NCI-H1105 (cell line): ENCODE data around the gene PABPN1.
A peak's percentile ranks its signal among the peaks of the same experiment; 100 is the strongest.

ENCODE experiments used
- DNase-seq: peaks from one replicate; lab custom pipeline; 2025; lab: John Stamatoyannopoulos, UW

Gene PABPN1

DNA sequence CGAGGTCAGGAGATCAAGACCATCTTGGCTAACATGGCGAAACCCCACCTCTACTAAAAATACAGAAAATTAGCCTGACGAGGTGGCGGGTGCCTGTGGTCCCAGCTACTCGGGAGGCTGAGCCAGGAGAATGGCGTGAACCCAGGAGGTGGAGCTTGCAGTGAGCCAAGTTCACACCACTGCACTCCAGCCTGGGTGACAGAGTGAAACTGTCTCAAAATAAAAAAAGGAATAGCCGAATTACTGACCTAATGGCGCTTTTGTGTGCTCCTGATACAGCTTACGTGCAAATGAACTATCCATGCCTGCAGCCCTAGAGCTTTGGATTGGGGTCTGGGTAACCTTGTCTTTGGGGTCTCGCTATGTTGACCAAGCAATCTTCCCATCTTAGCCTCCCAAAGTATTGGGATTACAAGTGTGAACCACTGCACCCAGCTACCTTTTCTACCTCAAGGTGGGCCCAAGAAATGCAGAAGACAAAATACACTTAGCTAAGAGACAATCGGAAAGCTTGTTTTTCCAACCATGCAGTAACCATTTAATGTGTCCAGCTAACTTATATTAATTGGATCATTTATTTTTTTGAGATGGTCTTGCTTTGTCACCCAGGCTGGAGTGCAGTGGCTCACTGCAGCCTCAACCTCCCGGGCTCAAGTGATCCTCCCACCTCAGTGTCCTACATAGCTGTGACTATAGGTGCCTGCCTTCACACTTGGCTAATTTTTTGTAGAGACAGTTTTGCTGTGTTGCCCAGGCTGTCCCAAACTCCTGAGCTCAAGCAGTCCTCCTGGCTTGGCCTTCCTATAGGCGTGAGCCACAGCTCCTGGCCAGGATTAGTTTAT lies 5.5 kb downstream of the PABPN1 start:
- DNase-seq, result no peak

DNA sequence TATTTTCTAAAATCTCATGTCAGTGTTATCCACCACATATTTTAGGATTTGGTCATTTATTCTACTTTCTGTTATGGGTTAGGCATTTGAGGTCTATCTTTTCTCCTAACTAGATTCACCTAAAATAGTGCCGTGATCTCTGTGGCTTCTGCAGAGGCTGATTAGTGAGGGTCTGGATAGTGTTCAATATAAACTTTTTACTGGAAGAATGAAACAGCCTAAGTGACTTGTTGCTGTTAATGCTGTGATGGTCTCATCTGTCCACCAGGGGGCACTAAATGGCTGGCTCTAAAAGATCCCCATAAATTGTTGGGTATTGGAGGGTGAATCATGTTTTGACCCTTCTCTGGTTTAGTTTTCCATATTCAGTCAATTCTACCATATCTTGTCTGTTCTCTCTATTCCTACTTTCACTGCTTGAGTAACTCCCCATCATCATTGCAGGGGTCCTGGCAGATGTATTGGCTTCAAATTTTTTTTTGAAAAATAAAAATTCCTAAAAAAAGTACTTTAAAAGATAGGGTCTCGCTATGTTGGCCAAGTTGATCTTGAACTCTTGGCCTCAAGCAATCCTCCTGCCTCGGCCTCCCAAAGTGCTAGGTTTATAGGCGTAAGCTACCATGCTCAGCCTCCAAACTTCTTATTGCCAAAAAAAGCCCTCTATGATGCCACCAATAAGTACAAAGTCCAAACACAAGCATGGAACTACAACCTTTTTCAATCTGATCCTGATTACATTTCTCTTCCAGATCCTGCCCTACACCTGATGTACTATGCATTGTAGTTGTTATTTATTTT lies 6.9 kb downstream of the PABPN1 start:
- DNase-seq, result peak; percentile 72

DNA sequence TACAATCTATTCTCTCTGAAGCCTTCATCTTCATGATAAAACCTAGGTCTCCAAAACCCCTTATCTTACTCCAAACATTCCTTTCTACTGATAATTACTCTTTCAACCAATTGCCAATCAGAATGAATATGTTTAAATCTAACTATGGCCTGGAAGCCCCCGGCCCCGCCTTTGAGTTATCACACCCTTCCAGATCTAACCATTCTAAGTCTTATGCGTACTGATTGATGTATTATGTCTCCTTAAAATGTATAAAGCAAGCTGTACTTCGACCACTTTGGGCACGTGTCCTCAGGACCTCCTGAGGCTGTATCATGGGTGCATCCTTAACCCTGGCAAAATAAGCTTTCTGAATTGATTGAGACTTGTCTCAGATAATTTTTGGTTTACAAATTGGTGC lies 14.4 kb downstream of the PABPN1 start:
- DNase-seq, result no peak

DNA sequence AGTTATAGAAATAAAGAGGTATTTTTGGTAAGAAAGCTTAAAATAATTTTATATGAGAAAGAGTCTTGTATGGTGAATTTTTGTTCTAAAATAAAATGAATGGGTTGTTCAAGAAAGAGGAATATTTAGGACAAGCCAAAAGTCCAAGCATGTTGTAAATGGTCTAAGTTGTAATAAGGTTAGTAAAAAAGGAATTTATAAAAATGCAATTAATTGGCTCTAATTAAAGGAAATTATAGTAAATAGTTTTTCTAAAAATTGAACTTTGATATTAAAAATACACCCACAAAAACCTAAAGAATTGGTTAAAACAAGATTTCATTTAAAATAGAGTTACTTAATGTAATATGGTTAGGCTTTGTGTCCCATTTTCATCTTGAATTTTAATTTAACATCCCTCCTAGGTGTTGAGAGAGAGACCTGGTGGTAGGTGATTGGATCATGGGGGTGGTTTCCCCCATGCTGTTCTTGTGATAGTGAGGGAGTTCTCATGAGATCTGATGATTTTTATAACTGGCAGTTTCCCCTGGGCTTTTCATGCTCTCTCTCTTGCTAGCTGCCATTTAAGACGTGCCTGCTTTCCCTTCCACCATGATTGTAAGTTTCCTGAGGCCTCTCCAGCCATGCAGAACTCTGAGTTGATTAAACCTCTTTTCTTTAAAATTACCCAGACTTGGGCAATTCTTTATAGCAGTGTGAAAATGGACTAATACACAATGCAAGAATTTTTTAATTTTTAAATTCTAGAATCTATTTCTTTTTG lies 18.4 kb downstream of the PABPN1 start:
- no peak for DNase-seq

DNA sequence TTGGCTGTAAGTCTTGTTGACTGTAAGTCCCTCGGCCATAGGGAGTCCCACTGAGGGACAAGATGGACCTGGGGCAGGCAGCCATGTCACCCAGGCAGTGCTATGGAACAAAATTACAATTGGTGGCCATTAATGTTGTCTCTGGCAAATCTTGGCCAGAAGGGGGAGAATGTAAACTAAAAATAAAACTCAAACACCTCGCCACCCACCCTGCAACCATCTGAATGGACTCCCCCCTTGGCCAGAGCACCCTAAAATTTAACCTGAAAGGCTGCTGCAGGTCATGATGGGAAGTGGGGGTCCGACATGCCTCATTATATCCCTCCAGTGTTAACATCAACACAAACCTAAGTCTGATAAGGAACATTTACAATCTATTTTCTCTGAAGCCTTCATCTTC lies 23.2 kb downstream of the PABPN1 start:
- DNase-seq, result no peak

DNA sequence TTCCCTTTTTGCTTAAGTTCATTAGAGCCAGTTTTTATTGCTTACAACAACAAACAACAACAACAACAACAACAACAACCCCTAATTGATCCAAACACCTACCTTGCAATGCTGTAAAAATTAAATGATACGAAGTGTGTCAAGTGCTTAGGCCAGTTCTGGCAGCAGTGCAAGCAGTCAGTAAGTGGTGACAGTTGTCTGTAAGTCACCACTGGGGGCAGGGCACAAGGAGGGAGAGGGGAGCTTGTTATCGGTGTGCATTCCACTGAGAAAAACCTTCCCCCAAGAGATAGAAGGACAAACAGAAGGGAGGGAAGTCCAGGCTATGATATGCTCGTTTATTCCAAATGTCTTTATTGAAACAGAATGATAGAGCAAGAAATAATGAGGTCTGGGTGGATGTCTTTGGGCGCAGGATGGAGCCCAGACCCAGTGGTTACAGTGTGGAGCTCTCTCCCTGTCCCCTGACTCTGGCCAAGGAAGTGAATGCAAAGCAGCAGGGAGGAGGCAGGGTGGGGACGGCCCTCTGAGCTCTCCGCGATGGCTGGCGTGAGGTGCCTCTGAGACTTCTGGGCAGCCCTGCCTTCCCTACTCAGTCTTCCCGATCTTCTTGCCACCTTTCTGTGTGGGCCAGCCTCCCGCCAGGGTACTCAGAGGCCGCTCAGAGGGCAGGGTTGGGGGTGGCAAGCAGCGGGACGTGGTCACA lies 24.9 kb downstream of the PABPN1 start:
- no peak for DNase-seq

DNA sequence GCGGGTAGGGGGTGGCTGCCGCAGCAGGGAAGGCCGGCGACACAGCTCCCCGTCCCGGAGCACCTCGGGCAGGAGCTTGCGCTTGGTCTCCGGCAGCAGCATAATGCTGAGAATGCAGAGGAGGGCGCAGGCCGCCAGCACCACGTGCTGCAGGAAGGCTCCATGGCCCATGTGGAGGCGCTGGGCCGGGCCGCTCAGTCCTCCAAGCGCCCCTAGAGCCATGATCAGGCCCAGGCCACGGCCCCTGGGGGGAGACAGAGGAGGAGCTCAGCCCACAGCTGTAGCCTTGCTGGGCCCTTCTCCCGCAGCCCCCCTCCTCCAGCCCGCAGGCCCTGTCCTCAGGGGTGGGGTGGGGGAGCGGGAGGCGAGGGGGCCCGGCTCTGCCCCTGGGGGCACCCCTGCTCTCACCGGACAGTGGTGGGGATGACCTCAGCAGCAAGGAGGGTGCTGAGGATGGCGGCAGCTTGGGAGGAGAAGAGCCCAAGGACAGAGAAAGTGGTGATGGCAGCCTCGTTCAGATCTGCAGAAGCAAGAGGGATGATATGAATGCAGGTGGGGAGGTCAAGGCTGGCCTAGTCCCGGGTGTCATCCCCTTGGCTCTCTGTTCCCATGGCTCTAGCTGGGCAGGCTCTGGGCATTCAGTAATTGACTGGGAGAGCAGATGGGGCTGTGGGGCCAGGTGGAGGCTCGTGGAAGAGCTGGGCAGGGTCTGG lies 25.6 kb downstream of the PABPN1 start:
- no peak for DNase-seq

DNA sequence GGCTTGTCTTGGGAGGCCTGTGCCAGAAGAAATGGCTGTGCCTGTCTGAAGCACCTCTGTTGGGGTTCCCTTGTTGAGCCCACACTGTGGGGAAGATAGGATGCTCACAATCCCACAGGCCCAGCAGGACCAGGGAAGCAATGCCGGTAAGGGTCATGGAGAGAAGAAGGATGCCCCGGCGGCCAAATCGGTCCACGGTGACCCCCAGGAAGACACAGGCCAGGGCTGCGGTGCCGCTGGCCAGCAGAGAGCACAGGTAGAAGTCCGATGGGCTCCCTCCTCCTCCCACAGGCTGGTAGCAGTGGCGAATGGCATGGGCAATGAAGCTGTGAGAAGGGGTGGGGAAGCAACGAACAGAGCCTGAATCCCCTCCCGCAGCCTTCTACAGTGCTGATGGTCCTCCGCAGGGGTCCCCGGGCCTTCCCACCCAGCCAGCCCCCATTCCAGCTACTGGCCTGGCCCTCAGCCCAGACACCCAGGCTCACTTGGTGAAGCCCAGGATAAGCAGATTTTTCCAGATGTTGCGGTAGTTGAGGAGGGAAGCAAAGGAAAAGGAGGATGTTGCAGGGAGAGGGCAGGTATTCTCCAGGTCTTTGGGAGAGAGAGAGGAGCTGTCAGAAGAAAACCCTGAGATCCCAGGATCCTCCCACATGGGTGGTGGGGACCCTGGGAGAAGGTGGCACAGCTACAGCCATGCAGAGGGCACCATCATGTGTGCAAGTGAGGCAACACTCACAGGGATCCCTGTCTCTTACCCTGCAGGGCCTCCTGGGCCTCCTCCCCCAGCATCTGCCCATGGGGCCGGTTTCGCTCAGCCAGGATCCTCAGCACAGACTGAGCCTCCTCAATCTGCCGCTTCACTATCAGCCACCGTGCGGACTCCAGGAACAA lies 26.4 kb downstream of the PABPN1 start:
- no peak for DNase-seq

DNA sequence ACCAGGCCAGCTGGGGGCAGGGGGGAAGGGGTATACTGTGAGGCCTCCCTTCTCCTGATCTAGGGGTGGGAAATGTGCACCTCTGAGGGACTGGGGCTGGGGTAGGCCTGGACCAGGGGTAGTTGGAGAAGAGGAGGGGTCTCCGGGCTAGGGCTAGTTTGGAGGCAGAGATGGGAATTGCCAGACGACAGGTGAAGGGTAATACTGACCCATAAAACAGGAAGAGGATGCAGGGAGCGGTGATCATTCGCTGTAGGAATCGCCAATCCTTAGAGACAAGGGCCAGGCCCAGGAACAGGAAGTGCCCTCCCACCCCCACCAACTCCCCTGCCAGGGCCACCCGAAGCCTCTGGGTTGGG lies 27.0 kb downstream of the PABPN1 start:
- no peak for DNase-seq

DNA sequence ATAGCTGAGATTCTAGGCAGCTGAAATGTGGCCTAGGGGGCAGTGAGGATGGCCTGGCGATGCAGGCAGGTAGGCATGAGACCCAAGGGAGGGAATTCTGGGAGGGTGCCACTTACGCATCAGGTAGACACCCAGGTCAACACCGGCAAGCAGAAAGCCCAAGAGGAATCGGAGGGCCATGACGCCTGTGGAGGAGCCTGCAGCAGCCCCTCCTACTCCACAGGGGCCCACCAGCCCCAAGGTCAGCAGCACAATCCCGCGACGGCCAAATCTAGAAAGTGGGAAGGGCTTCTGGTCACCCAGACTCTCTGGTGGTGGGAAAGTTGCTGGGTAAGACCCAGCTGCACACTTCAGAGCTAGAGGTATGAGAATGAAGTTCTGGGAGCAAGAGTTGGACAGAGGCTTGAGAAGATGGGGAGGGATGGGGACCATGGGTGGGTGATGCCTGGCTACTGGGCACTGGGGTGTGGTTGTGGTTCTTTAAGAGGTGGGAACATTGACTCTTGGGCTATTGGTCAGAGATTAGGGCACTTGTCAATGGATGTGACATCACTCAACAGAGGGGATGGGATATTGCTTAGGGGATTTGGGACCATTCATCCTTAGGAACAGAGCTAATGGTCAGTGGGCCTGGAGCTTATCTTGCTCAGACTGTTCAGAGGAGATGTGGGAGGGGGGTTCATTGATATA lies 28.0 kb downstream of the PABPN1 start:
- no peak for DNase-seq

DNA sequence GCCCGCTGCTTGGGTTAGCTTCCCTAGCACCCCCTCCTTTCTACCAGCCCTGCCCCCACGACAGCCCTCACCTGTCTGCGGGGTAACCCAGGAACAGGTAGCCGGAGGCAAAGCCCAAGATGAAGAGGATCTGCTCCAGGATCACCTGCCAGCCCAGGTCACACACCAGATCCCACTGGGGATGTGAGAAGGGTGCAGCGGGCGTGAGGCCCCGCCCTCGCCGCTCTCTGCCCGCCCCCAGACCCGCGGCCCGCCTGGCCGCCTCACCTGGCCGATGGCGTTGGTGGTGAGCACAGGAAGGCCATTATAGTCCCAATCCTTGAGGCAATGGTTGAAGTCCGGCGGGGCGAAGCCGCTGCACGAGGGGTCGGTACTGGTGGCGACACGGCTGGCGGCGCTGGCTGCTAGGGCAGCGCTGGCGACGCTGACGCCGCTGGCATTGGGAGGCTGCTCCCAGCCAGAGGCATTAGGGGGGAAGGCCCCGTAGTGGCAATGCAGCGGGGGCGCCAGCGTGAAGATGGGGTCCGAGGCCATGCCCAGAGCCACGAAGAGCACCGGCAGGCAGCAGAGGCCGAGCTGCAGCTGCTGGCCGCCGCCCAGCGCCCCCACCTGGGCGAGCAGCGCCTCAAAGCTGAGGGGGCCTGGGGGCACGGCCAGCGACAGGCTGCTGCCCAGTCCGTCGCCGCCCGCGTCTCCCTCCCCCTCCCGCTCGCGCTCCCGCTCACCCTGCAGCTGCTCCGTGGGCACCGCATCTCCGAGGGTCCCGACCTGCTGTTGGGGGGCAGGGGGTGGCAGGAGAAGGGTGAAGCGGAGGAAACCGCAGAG lies 30.6 kb downstream of the PABPN1 start:
- DNase-seq, result peak; percentile 10

DNA sequence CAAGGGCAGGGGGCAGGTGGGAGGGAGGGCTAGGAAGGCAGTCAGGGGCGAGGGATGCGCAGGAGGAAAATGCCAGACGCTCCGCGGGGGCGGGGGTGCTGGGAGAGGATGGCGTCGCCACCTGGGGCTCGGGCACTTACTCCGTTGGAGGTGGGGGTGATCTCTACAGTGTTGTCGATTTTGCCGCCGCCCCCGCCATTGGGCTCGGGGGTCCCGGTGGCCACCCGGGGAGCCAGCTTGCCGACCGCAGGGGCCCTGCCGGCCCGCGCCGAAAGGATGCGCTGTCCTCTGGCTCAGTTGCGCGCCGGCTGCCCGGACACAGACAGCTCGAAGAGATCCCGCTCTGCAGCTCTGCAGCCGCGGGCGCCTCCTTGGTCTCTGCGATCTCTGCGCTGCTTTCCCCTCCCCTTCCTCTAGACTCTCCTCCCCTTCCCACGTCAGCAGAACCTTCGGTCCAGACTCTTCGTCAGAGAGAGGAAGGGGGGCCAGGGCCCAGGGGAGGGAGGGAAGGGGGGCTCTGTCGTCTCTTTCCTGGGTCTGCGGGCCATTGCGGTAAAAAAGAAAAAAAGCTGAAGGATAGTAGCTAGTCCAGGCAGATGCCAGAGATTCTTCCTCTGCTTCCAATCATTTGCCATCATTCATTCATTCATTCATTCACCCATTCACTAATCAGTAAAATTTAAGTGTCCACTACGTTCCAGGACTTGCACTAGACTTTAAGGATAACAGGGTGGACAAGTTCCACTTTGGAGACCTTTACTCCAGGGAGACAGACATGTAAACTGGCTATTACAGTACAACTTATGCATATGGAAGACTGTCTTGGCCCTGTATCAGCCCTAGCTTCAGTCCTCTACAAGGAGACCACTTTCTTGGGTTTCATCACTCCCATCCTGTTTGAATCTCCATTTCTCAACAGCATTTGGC lies 31.5 kb downstream of the PABPN1 start, which contains the start of gene SLC22A17:
SLC22A17 (minus strand) TSS at position 382 of the 927 bp plus-strand sequence.
- DNase-seq, result peak; percentile 80

DNA sequence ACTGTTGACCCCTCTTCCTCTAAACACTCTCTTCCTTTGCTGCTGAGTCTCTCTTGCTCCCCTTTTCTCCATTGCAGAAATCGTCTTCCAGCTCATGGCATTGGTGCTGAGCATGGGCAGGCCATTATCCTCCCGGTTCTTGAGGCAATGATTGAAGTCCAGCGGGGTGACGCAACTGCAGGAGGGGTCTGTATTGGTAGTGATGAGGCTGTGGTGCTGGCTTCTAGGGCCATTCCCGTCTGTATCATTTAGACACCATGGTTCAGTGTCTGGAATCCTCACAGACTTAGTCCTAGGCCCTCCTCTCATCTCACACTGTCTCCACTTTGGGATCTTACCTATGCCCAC lies 32.1 kb downstream of the PABPN1 start:
- DNase-seq, result no peak

DNA sequence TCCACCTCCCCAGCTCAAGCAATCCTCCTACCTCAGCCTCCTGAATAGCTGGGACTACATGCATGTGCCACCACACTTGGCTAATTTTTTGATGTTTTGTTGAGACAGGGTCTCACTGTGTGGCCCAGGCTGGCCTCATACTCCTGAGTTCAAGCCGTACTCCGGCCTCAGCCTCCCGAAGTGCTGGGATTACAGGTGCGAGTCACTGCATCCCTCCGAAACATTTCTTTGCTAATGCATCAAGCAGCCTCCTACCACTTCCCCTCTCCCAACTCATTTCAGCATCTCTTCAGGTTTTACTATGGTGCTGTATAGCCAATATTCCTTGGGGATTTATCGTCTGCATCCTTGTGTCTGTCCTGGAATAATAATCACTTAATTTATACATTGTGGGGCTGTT lies 33.7 kb downstream of the PABPN1 start:
- DNase-seq, result no peak

DNA sequence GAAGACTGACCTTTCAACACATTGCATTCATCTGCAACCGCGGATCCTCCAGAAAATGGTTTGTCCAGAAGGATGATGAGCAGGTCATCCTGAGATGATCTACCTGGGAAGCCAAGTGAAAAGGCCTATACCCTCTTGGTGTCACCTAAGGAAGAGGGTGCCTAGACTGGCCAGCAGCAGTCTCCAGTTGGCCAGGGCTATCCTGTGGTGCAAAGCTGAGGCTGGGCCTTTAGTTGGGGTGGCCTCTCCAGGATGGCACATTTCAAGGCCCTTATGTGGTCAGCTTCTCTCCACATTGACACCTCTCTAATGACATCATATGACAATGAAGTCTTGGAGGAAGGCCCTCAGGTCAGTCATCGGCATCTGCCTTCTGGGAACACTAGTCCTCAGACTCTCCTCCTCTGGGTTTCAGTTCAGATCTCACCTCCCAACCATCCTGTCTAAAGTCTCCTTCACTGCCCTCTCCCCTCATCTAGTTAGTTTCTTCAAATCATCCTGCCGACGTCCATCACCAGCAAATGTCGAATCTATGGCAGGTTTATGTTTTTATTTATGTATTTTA lies 34.7 kb downstream of the PABPN1 start:
- DNase-seq, result no peak

DNA sequence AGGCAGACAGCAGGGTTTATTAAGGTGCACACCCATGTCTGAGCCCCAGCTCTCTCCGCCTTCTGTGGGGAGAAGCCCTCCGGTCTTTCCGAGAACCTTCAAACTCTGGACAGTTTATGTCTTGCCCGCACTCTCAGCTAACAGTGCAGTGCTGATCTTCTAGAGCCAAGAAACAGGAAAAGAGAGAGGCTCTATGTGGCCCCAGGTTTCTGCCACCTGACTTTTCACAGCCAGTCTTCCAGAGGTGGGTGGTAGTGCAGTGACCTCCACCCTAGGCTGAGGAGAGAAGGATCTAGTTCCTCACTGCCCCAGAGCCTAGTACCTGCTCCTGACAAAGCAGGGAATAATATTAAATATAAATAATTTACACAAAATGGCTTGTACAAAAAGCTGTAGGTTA lies 35.4 kb downstream of the PABPN1 start:
- no peak for DNase-seq

DNA sequence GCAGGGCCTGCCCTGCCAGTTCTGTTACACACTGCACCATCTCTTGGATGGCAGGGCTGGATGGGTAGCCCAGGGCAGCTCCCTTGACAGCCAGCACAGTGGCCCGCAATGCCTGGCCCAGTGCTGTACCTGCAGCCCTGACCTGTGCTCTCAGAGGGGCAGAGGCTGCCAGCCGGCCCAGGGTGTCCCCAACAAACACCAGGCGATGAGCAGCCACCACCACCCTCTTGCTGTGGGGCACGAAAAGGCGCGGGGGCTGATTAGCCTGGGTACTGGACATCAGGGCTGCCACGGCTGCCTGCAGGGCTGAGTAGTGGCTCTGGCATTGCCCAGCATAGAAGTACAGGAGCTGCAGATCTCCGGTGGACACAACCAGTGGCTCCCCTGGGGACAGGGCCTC lies 36.0 kb downstream of the PABPN1 start:
- DNase-seq, result no peak
